ENCODE results near the gene ZNF407.

ZNF407 gene

GRCh38 chr18:74778191-74778847, 180.6 kb downstream of the ZNF407 start:
- Histone ChIP-seq H3K9me3 (ENCODE audit: control insufficient read depth, low read depth, low read length) (no peaks in the 10 kb centered on the region), H3K4me3 (ENCODE audit: low read length) (no peak overlapping the region), H3K27me3 (ENCODE audit: control insufficient read depth, insufficient read depth, low read length) (no peaks in the 10 kb centered on the region), H3K27ac (ENCODE audit: low read length) (no peak overlapping the region), H3K36me3 (ENCODE audit: control insufficient read depth, low read depth, low read length) (no peaks in the 10 kb centered on the region), H3K4me1 (ENCODE audit: control insufficient read depth, low read depth, low read length) (no peaks in the 10 kb centered on the region), H3K9ac (ENCODE audit: low read length) (no peak overlapping the region)

- H3K27me3 ChIP-seq (ENCODE audit: control insufficient read depth, insufficient read depth, low read length): no peaks in the 10 kb centered on the region
These were observed 187.1 kb downstream of the ZNF407 start for GRCh38 chr18:74784752-74785151.

GRCh38 chr18:74785632-74786031, 188.0 kb downstream of the ZNF407 start:
- no peaks in the 10 kb centered on the region for H3K36me3 ChIP-seq (ENCODE audit: control insufficient read depth, low read depth, low read length)
- no peak overlapping the region for H3K4me3 ChIP-seq (ENCODE audit: low read length)
- H3K4me1 ChIP-seq (ENCODE audit: control insufficient read depth, low read depth, low read length): no peaks in the 10 kb centered on the region
- no peaks in the 10 kb centered on the region for H3K27me3 ChIP-seq (ENCODE audit: control insufficient read depth, insufficient read depth, low read length)
- H3K27ac ChIP-seq (ENCODE audit: low read length): no peak overlapping the region
- H3K9me3 ChIP-seq (ENCODE audit: control insufficient read depth, low read depth, low read length): no peaks in the 10 kb centered on the region
- H3K9ac ChIP-seq (ENCODE audit: low read length): no peak overlapping the region

More at GRCh38 chr18:74784752-74785151, 187.1 kb downstream of the ZNF407 start:
- Histone ChIP-seq H3K9ac (ENCODE audit: low read length) (no peak overlapping the region), H3K27ac (ENCODE audit: low read length) (no peak overlapping the region), H3K36me3 (ENCODE audit: control insufficient read depth, low read depth, low read length) (no peaks in the 10 kb centered on the region), H3K4me3 (ENCODE audit: low read length) (no peak overlapping the region), H3K4me1 (ENCODE audit: control insufficient read depth, low read depth, low read length) (no peaks in the 10 kb centered on the region), H3K9me3 (ENCODE audit: control insufficient read depth, low read depth, low read length) (no peaks in the 10 kb centered on the region)

- Histone ChIP-seq H3K4me3 (ENCODE audit: low read length) (no peak overlapping the region), H3K27ac (ENCODE audit: low read length) (no peak overlapping the region), H3K27me3 (ENCODE audit: control insufficient read depth, insufficient read depth, low read length) (no peaks in the 10 kb centered on the region), H3K36me3 (ENCODE audit: control insufficient read depth, low read depth, low read length) (no peaks in the 10 kb centered on the region), H3K9me3 (ENCODE audit: control insufficient read depth, low read depth, low read length) (no peaks in the 10 kb centered on the region), H3K9ac (ENCODE audit: low read length) (no peak overlapping the region), H3K4me1 (ENCODE audit: control insufficient read depth, low read depth, low read length) (no peaks in the 10 kb centered on the region)
These were observed 191.0 kb downstream of the ZNF407 start for GRCh38 chr18:74788657-74789056.

GRCh38 chr18:74789078-74789477, 191.4 kb downstream of the ZNF407 start:
- no peaks in the 10 kb centered on the region for H3K4me1 ChIP-seq (ENCODE audit: control insufficient read depth, low read depth, low read length)
- no peaks in the 10 kb centered on the region for H3K9me3 ChIP-seq (ENCODE audit: control insufficient read depth, low read depth, low read length)
- H3K36me3 ChIP-seq (ENCODE audit: control insufficient read depth, low read depth, low read length): no peaks in the 10 kb centered on the region
- H3K27ac ChIP-seq (ENCODE audit: low read length): no peak overlapping the region
- H3K9ac ChIP-seq (ENCODE audit: low read length): no peak overlapping the region
- H3K27me3 ChIP-seq (ENCODE audit: control insufficient read depth, insufficient read depth, low read length): no peaks in the 10 kb centered on the region
- H3K4me3 ChIP-seq (ENCODE audit: low read length): no peak overlapping the region

- no peaks in the 10 kb centered on the region for H3K36me3 ChIP-seq (ENCODE audit: control insufficient read depth, low read depth, low read length)
- H3K27ac ChIP-seq (ENCODE audit: low read length): no peak overlapping the region
- no peaks in the 10 kb centered on the region for H3K4me1 ChIP-seq (ENCODE audit: control insufficient read depth, low read depth, low read length)
- no peaks in the 10 kb centered on the region for H3K27me3 ChIP-seq (ENCODE audit: control insufficient read depth, insufficient read depth, low read length)
- H3K9me3 ChIP-seq (ENCODE audit: control insufficient read depth, low read depth, low read length): no peaks in the 10 kb centered on the region
- no peak overlapping the region for H3K4me3 ChIP-seq (ENCODE audit: low read length)
- H3K9ac ChIP-seq (ENCODE audit: low read length): no peak overlapping the region
These were observed 192.8 kb downstream of the ZNF407 start for GRCh38 chr18:74790451-74790850.

- Histone ChIP-seq H3K9me3 (ENCODE audit: control insufficient read depth, low read depth, low read length) (no peaks in the 10 kb centered on the region), H3K4me1 (ENCODE audit: control insufficient read depth, low read depth, low read length) (no peaks in the 10 kb centered on the region), H3K9ac (ENCODE audit: low read length) (no peak overlapping the region), H3K27ac (ENCODE audit: low read length) (no peak overlapping the region), H3K4me3 (ENCODE audit: low read length) (no peak overlapping the region), H3K27me3 (ENCODE audit: control insufficient read depth, insufficient read depth, low read length) (no peaks in the 10 kb centered on the region), H3K36me3 (ENCODE audit: control insufficient read depth, low read depth, low read length) (no peaks in the 10 kb centered on the region)
These were observed 194.0 kb downstream of the ZNF407 start for GRCh38 chr18:74791501-74792194.

GRCh38 chr18:74793746-74794145, 196.1 kb downstream of the ZNF407 start:
- Histone ChIP-seq H3K9ac (ENCODE audit: low read length) (no peak overlapping the region), H3K27ac (ENCODE audit: low read length) (no peak overlapping the region), H3K4me1 (ENCODE audit: control insufficient read depth, low read depth, low read length) (no peaks in the 10 kb centered on the region), H3K9me3 (ENCODE audit: control insufficient read depth, low read depth, low read length) (no peaks in the 10 kb centered on the region), H3K4me3 (ENCODE audit: low read length) (no peak overlapping the region), H3K36me3 (ENCODE audit: control insufficient read depth, low read depth, low read length) (no peaks in the 10 kb centered on the region), H3K27me3 (ENCODE audit: control insufficient read depth, insufficient read depth, low read length) (no peaks in the 10 kb centered on the region)

- Histone ChIP-seq H3K9me3 (ENCODE audit: control insufficient read depth, low read depth, low read length) (no peaks in the 10 kb centered on the region), H3K27ac (ENCODE audit: low read length) (no peak overlapping the region), H3K4me1 (ENCODE audit: control insufficient read depth, low read depth, low read length) (peaks cover 20% of the 10 kb centered on the region), H3K36me3 (ENCODE audit: control insufficient read depth, low read depth, low read length) (no peaks in the 10 kb centered on the region), H3K4me3 (ENCODE audit: low read length) (no peak overlapping the region), H3K9ac (ENCODE audit: low read length) (no peak overlapping the region), H3K27me3 (ENCODE audit: control insufficient read depth, insufficient read depth, low read length) (no peaks in the 10 kb centered on the region)
These were observed 198.1 kb downstream of the ZNF407 start for GRCh38 chr18:74795751-74796150.

GRCh38 chr18:74796211-74796610, 198.5 kb downstream of the ZNF407 start:
- H3K27ac ChIP-seq (ENCODE audit: low read length): no peak overlapping the region
- no peak overlapping the region for H3K4me3 ChIP-seq (ENCODE audit: low read length)
- H3K9me3 ChIP-seq (ENCODE audit: control insufficient read depth, low read depth, low read length): no peaks in the 10 kb centered on the region
- no peak overlapping the region for H3K9ac ChIP-seq (ENCODE audit: low read length)
- H3K4me1 ChIP-seq (ENCODE audit: control insufficient read depth, low read depth, low read length): peaks cover 21% of the 10 kb centered on the region
- no peaks in the 10 kb centered on the region for H3K36me3 ChIP-seq (ENCODE audit: control insufficient read depth, low read depth, low read length)
- no peaks in the 10 kb centered on the region for H3K27me3 ChIP-seq (ENCODE audit: control insufficient read depth, insufficient read depth, low read length)

GRCh38 chr18:74796841-74797576, 199.3 kb downstream of the ZNF407 start:
- no peaks in the 10 kb centered on the region for H3K27me3 ChIP-seq (ENCODE audit: control insufficient read depth, insufficient read depth, low read length)
- H3K4me1 ChIP-seq (ENCODE audit: control insufficient read depth, low read depth, low read length): peaks cover 21% of the 10 kb centered on the region
- H3K36me3 ChIP-seq (ENCODE audit: control insufficient read depth, low read depth, low read length): no peaks in the 10 kb centered on the region
- no peaks in the 10 kb centered on the region for H3K9me3 ChIP-seq (ENCODE audit: control insufficient read depth, low read depth, low read length)
- no peak overlapping the region for H3K9ac ChIP-seq (ENCODE audit: low read length)
- no peak overlapping the region for H3K4me3 ChIP-seq (ENCODE audit: low read length)
- no peak overlapping the region for H3K27ac ChIP-seq (ENCODE audit: low read length)

Measured in iPS-18a (cell line).